ENCODE measurements around the gene MLLT3. TPM values are rescaled to one million over a fixed set of nuclear protein-coding genes. Genes with fewer than 3 reads are reported as not detected.

The MLLT3 gene
- total and polyA plus RNA-seq, 2 of the 8 experiments (the other 6 are each of a cell fraction or from before 2014, with no cell fraction given): 5.9 to 9.6 TPM

DNA sequence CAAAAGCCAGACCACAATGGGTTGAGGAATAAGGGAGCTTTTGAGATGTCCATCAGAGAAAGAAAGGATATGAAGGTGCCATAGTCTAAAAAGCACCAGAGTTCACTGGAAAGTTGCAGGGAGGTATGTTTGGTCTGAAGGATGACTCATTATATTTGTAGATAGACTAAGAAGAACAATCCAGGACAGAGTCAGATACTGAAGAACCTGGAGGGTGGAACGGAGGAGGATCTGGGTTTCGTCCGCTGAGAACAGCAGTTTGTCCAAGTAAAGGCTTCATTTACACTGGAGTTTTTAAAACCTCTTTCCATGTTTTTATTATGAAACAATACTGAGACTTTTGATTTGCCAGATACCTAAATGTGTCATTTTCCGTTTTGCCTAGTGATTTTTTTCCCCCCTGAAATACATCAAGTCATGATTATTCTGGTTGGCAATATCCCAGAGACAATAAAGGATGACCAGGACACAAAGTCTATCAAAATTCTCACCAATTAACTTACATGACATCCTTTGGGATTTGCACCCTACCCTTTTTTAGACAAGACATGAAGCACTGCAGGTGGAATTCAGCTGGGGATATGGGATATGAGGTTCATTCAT, 219.9 kb downstream of the MLLT3 start (continued):
- TF ChIP-seq, protein P1, sequence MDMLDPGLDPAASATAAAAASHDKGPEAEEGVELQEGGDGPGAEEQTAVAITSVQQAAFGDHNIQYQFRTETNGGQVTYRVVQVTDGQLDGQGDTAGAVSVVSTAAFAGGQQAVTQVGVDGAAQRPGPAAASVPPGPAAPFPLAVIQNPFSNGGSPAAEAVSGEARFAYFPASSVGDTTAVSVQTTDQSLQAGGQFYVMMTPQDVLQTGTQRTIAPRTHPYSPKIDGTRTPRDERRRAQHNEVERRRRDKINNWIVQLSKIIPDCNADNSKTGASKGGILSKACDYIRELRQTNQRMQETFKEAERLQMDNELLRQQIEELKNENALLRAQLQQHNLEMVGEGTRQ (IDR thresholded peaks at IDR 0.05; ENCODE audit: low read length): no peak
- no peak for TF ChIP-seq ASH2L (IDR thresholded peaks at IDR 0.05; ENCODE audit: low read length)
- TF ChIP-seq NRF1 (IDR thresholded peaks at IDR 0.05; ENCODE audit: low read depth, low read length): no peak
- TF ChIP-seq BCL11A (IDR thresholded peaks at IDR 0.05; ENCODE audit: low read depth in 2 of 2, low read length in 2 of 2): no peak

Data from H1 (cell line).